RCC 7860 (cell line): ENCODE data around the gene STMP1.
A peak's percentile ranks its signal among the peaks of the same experiment; 100 is the strongest.
"Not testable (repeated sequence)": the region's sequence is repeated elsewhere in the genome, so short reads cannot be mapped to it uniquely, and the experiment has no call there.

Source experiments
- DNase-seq: peaks from one replicate; pipeline ENCODE4 v3.0.0-alpha.2; 2015; ENCODE audit warnings: low spot score
- FAIRE-seq: peaks from 2 replicates; lab custom pipeline; 2012; peaks lifted over from hg19 to GRCh38; lab: Jason Lieb, UNC

Gene STMP1

DNA sequence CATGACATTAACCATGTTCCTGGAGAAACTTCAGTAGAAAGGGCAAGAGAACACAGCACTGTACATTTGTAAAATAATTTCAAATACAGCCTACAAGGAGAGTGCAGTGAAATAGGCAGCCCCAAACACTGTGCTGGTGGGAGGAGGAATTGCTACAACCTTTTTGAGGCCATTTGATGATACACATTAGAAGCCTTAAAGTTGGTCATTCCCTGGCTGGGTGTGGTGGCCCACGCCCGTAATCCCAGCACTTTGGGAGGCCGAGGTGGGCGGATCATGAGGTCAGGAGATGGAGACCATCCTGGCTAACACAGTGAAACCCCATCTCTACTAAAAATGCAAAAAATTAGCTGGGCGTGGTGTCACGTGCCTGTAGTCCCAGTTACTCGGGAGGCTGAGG is 30.3 kb downstream of the STMP1 start:
- DNase-seq, FAIRE-seq: not testable (repeated sequence)

DNA sequence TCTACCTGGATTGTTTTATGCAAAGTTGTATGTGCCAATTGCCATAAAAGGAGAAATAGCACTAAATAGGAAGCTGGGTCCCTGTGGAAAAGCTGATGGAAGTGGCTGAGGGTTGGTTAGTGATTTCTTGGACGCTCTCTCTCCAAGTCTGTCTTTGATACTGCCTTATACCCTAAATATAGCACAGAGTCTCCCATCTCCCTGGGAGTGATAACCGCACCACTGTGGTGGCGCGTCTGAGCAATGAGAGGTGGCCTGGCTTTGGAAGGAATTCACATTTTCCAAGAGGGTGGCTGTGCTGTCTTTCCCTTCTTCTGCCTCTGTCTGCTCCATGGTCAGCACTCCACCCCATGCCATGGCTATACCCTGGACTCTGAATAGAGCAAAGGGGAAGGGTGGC is 31.2 kb downstream of the STMP1 start:
- no peak for FAIRE-seq
- DNase-seq: no peak

DNA sequence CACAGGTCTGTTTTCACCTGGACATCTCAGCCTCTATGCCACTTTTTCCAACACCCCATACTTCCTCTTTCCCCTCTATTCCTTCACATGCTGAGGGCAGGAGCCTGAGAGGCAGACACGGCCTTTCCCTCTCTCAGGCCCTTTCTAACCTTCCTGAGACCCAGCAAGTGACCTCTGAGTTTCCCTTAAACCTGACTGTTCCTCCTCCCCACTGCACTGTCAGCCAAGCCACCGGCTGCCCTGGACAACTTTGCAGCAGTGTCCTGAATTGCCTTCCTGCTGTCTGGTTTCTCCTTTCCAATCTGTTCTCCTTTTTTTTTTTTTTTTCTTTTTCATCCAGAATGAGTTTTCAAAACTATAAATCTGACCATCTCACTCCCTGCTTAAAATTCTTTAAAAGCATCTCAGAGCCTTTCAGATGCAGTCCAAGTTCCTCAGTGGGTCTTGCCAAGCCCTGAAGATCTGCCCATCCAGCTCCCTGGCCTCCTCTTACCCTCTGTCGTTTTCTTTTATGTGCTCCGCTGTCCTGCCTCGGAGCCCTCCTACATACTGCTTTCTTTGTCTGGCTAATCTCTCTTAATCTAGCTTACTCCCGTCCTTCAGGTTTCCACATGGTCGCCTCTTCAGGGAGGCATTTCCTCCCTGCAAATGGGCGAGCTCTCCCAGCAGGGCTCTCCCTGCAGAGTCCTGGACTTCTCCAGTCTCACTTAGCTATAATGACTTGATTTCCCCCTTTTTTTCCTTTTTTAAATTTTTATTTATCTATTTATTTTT is 35.1 kb downstream of the STMP1 start:
- FAIRE-seq (no peak), DNase-seq (no peak)

DNA sequence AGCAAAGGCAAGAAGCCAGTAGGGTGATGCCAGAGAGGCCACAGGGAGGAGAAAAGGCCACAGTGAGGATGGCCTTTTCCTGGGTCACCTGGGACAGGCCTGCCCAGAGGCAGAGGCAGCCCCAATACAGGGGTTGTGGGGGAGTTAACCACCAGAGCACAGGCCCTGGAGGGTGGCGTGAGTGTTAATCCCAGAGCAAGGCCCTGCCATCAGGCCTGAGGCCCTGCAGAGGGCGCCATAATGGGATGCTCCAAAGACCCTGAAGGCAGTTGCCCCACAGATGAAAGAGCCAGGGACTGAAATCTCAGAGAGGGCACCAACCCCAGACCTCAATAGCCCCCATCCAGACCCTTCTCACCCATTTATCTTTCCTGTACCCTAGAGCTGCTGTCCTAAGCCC is 41.8 kb downstream of the STMP1 start:
- DNase-seq (no peak), FAIRE-seq (no peak)

DNA sequence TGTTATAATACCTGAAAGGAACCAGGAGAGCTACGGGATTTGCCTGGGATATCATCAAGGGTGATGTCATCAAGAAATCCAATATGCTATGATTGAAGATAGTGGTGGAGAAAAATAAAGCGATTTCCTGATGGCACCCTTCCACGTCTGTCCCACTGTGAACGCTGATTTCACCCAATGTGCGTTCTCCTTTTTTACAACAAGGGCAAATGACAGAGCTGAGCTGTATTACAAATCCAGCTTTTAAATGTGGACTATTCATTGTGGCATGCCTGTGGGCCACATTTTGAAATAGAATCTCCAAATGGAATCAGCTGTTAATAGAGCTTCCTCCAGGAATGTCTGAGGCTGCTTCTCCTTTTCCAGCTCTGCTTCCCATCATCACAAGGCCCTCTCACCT is 42.4 kb downstream of the STMP1 start:
- no peak for DNase-seq
- FAIRE-seq: no peak

DNA sequence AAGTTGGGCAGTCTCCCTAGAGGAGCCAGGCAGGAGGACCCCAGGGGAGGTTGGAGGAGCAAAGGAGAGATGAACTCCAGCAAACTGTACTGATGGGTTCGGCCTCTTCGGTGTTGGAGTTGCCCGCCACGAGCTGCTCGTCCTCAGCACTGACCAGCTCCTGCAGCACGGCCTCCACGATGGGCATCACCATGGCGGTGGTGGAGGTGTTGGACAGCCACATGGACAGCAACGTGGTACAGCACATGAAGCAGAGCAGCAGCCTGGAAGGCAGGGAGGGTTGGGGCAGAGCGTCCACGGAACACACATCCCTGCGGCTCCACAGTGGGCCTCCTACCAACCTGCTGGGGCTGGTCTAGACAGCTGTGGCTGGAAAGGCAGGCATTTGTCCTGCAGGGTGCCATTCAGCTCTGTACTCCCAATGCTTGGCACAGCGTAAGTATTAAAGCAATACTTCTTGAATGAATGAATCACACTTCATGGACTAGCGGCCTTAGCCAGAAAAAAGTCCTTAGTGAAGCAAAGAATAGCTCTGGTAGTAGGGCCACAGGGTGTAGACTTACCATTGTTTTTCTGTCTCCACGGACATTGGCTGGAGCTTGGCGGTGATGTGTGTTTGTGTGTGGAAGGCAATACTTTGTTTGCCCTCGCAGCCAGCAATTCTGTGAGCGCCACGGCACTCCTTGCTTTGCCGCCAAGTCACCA is 43.9 kb downstream of the STMP1 start:
- FAIRE-seq: no peak
- no peak for DNase-seq

DNA sequence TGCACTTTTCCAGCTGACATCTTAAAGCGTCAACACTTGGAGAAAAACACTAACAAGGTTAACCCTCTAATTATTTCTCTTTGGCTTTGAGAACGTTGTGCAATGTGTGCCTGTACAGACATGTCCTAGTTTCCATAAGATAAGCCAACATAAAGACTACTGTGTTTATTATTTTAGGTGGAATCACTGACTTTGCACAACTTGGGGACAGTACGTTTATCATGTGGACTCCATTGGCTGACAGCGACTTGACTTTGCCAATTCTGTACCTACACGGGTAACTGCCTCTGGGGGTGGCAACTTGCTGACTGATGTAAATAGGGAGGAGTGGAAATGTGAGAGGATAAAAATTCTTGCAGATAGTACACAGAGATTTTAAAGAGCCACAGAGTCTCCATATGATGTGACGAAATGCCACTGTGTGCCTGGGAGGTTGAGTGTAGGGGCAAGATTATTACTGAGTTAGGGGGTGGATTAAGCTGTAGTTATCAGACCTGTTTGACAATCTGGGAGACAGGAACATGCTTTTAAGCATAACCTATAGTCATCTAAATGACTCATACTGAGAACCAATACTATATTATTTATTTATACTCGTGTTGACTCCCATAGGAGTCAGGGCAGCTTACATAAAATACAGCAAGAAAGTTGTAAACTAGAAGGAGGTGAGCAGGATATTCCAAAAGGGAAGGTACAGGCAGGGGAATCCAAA is 44.7 kb downstream of the STMP1 start:
- DNase-seq (no peak), FAIRE-seq (no peak)

DNA sequence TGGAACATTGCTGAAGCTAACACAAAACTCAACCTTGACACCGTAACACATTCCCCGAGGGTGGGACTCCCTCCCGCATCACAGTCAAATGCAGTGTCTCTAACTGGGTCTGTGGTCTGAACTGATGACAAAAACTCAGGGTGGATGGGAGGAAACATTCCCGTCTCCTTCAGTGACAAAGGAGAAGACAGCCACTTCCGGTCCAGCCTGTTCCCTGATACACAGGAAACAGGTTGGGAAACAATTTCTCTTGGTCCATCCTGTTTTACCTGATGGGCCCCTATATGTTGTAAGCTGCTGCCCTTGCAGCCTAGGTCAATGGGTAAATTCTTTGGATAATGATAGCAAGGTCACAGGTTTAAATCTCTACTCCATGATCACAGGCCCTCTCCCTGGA is 45.3 kb downstream of the STMP1 start:
- no peak for DNase-seq
- no peak for FAIRE-seq

DNA sequence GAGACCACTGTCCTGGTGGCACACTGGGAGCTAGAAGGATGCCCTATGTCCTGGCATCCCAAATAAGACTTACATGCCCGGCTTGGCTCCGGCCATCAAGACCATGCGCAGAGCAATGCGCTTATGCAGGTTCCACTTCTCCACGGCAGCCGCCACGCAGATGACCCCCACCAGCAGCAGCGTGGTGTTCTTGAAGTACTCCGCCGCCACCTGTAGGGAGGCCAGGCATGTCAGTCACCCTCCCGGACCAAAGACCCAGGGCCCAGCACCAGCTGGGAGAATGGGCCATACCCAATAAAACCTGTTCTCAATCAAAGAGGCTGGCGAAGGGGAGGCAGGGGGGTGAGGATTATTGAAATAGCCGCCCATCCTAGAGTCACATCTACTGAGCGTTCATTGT is 45.7 kb downstream of the STMP1 start:
- no peak for FAIRE-seq
- no peak for DNase-seq

DNA sequence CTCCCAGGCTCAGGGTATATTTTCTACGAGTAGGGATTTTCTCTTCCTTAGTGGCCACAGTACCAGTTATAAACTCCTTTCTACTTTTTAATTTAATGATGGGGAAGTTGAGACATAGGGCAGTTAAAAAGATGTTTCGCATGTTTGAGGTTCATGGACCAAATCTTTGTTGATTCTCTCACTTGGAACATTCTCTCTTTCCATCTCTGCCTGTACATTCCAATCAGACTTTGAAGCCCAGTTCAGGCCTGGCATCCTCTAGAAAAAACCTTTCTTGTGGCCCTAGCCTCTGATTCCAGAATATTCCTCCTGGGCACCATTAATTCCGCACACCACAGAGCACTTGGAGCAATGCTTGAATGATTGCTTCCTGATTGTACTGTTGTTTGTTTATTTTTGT is 47.2 kb downstream of the STMP1 start:
- DNase-seq (no peak), FAIRE-seq (no peak)

DNA sequence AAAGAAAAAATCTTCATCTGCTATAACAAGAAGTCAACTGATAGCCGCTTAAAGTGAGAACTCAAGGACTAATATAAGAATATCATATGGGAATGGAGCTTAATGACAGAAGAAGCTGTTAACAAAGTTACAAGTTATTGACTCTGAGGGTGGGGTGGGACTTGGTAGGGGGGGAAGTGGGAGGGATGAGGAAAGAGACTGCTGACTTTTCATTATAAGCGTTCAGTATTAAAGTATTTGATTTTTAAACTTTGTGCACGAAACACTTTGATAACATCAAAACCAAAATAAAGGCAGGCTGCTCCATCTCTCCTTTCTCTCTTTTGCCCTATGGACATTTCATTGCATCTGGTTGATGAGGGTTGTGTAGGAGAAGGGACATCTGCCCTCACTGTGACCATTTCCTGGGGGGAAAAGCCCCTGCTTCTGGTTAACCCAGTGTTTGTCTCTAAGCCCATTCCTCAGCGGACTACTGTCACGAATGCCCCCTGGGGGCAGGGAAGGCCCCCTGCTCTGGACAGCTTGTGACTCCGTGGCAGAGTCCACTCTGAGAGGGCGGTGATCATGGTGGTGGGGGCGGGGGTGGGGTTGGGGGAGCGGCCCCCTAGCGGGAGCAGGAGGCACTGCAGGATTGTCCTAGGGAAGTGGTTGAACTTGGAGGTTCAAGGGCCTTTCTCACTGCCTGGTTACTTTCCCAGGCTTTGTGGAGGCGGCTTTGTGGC is 48.3 kb downstream of the STMP1 start:
- no peak for DNase-seq
- FAIRE-seq: no peak

DNA sequence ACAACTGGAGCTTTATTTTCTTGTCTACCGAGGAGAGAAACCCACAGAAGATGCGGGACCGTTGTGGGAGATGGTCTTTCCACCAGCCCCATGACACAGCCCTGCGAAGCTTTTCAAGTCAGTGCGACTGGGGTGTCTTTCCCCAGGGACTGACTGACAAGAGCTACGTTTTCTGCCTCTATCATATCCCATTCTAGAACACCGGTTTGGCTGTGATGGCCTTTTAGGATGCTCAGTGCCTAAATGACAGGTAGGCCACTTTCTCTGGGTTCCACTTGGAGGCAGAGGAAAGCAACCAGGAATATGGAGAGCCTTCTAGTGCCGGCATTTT is 48.8 kb downstream of the STMP1 start:
- DNase-seq: no peak
- FAIRE-seq: no peak

DNA sequence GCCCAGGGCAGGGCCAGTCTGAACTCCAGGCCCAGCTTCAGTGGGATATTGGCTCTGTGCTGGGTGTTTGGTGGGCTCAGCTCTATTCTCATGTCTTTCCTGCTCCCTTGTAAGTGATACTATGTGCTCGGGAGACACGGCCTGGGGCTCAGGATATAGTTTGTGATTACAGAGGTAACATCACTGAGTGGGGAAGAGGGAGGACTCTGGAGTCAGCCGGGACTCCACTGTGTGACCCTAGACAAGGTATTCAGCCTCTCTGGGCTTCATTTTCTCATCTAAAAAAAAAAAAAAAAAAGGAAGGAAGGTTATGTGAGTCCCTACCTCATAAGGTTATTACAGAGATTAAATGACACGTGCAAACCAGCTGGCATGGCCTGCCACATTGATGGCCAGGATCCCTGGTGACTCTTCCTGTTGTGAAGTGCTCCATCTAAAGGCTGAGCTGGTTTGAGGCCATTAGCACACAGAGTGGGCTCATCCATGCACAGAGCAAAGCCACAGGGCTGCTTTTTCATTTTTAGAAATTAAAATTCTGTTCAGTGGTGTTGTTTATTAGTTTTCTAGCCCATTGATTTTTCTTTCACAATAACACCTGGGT is 50.0 kb downstream of the STMP1 start:
- FAIRE-seq: no peak
- DNase-seq: no peak

DNA sequence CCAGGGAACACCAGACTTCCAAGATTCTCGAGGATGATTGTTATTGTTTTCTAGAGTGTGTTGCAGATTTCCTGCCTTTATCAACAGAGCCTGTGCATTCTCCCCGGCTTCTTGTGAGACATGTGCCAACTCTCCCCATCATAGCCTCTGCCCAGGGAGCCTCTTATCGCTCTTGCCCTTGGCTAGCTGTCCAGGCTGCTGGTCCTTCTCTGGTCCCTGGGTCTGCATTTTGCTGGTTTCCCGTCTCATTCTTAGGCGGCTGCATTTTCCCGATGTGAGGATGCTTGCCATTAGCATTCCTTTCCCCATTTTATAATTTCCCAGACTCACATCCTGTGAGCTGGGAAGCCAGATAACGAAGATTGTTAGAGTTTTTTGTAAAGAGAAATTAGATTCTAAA is 50.5 kb downstream of the STMP1 start:
- DNase-seq (no peak), FAIRE-seq (no peak)

DNA sequence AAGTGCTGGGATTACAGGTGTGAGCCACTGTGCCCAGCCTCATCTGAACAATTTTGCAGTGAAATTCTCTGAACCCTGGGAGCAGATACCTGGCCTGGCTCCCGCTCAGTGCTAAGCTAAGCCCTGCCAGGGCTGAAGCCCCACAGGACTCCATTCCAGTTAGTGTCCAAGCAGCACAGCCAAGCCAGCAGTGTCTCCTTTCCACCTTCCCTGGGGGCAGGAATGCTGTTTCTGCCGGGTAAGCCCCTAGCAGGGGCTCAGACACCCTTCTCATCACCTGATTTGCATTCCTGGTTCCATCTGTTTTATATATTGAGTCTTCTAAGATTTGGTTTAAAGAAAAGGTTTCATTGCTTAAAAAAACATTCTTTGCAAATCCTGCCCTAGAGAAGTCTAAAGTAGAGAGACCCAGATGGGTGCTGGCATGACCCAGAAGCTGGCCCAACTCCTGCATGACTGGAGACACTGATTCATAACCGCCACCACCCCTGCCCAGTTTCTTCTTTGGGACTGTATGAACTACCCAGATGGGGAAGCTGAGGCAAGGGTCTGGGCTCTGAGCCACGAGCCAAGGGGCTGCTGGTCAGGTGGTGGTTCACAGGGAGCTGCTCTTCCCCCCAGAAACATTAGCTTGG is 51.6 kb downstream of the STMP1 start:
- DNase-seq: no peak
- FAIRE-seq: no peak

DNA sequence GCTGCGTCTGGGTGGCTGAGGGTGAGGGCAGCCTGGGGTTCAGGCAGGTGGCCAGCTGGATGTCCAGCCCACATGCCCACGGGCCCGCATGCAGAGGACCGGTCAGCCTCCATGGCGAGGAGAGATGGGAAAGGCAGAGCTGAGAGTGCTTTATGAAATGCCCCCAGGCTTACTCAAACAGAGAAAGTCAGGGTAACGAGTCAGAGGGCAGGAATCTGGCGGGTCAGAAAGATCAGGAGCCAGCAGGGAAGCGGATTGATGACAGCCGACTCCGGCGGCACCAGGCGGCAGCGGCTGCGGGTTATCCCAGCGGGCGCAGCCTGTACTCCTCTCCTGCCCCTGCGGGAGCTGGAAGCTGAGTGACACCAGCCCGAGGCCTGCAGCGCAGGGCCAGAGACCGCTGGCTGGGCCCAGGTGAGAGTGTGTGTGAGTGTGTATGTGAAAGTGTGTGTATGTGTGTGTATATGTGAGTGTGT is 52.3 kb downstream of the STMP1 start:
- peak; percentile 64 for DNase-seq
- FAIRE-seq: no peak

DNA sequence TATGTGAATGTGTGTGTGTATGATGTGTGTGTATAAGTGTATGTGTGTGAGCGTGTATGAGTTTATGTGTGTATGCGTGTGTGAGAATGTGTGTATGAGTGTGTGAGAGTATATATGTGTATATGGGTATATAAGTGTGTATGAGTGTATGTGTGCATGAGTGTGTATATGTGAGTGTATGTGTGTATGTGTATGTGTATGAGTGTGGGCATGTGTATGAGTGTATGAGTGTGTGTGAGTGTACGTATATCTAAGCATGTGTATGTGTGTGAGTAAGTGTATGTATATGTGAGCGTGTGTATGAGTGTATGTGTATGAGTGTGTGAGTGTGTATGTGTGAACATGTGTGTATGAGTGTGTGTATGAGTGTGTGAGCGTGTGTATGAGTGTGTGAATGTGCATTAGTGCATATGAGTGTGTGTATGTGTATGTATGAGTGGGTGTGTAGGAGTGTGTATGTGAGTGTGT is 52.8 kb downstream of the STMP1 start:
- DNase-seq (no peak), FAIRE-seq (no peak)

DNA sequence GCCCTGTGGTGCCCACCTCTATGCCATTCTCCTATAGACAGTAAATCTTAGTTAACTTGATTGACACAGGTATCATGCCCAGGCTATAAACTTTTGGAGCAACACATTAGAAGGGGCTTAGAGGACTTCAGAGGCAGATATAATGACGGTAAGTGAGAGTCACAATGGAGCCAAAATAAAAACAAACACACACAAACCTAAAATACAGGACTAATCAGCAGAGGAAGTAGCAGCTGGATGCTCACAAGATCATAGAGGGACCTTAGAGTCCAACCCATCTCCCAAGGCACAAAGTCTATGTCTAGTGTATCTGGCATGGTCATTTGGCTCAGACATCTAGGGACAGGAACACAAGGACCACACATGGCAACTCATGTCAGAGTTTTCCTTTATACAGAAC is 53.4 kb downstream of the STMP1 start:
- no peak for DNase-seq
- FAIRE-seq: no peak

DNA sequence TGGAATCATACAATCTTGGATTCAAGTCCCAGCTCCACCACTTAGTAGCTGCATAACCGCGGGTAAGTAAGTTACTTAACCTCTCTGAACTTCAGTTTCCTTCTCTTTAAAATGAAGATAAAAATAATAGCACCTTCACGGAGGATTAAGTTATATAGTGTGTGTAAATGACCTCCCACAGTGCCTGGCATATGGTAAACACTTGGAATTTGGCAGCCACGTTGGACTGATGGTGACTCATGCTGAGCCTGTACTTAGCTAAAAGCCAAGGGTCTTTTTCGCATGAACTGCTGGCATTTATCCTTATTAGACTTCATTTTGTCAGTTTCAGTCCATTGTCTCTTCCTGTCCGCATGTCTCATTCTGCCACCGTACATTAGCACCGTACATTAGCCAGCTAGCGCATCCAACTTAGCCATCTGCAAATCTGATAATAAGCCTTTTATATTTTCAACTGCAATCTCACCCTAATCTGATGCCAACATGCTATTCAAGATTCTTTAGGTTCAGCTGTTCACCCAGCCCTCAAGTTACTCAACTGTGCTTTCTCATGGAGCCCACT is 54.4 kb downstream of the STMP1 start:
- DNase-seq (peak; percentile 73), FAIRE-seq (peak; percentile 81)

DNA sequence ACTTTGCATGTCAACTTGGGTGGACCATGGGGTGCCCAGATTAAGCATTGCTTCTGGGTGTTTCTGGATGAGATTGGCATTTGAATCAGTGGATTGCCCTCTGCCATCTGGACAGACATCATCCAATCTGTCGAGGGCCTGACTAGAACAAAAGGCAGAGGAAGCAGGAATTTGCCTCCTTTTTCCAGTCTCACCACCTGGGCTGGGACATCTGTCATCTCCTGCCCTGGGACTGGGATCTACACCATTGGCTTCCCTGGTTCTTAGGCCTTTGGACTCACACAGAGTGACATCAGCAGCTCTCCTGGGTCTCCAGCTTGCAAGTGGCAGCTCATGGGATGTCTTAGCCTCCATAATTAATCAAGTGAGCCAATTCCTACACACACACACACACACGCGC is 55.4 kb downstream of the STMP1 start:
- FAIRE-seq: no peak
- no peak for DNase-seq
